Fibroblast of lung (primary cell): ENCODE measurements around the gene LRFN2.

ENCODE experiments used
- EZH2 ChIP-seq: IDR thresholded peaks from 2 replicates; pipeline ENCODE4 v1.5.1; 2012; ENCODE audit warnings: low read length, control low read depth, mild to moderate bottlenecking; ENCODE audit errors: missing control alignments
- TF ChIP-seq, protein P1 (sequence below), 2 donors: IDR thresholded peaks in 1 of 2; conservative IDR thresholded peaks in 1 of 2; 1 replicate in 1 of 2; 2 replicates in 1 of 2; pipeline ENCODE4 v1.5.1; 2011 to 2012; ENCODE audit warnings: low read length in 2 of 2, control low read depth in 1 of 2, inconsistent platforms in 1 of 2, low read depth in 1 of 2, mild to moderate bottlenecking in 1 of 2

- TF ChIP-seq EZH2, result no peak
- TF ChIP-seq, protein P1, sequence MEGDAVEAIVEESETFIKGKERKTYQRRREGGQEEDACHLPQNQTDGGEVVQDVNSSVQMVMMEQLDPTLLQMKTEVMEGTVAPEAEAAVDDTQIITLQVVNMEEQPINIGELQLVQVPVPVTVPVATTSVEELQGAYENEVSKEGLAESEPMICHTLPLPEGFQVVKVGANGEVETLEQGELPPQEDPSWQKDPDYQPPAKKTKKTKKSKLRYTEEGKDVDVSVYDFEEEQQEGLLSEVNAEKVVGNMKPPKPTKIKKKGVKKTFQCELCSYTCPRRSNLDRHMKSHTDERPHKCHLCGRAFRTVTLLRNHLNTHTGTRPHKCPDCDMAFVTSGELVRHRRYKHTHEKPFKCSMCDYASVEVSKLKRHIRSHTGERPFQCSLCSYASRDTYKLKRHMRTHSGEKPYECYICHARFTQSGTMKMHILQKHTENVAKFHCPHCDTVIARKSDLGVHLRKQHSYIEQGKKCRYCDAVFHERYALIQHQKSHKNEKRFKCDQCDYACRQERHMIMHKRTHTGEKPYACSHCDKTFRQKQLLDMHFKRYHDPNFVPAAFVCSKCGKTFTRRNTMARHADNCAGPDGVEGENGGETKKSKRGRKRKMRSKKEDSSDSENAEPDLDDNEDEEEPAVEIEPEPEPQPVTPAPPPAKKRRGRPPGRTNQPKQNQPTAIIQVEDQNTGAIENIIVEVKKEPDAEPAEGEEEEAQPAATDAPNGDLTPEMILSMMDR (conservative IDR thresholded peaks at IDR 0.05 in 1 of 2, IDR thresholded peaks at IDR 0.05 in 1 of 2; ENCODE audit: low read depth in 1 of 2, low read length in 2 of 2), result no peak
Measured at GRCh38 chr6:40545954-40546353, 41.2 kb downstream of the LRFN2 start.
